Lower leg skin (tissue), 3 donors: Measurements from ENCODE around the gene RNU7-1.

ENCODE experiments used
- POLR2A ChIP-seq, 2 donors: fragments of 450-650 bp; IDR thresholded peaks; one replicate each; pipeline ENCODE4 v1.6.1; 2016 to 2017; ENCODE audit warnings: antibody characterized with exemption in 2 of 2, mild to moderate bottlenecking in 1 of 2, moderate library complexity in 1 of 2
- TF ChIP-seq, protein P1 (sequence below), 3 donors: fragments of 450-650 bp; IDR thresholded peaks; one replicate each; pipeline ENCODE4 v1.5.1; 2016; ENCODE audit warnings: antibody characterized with exemption in 3 of 3, mild to moderate bottlenecking in 3 of 3, moderate library complexity in 2 of 3

DNA sequence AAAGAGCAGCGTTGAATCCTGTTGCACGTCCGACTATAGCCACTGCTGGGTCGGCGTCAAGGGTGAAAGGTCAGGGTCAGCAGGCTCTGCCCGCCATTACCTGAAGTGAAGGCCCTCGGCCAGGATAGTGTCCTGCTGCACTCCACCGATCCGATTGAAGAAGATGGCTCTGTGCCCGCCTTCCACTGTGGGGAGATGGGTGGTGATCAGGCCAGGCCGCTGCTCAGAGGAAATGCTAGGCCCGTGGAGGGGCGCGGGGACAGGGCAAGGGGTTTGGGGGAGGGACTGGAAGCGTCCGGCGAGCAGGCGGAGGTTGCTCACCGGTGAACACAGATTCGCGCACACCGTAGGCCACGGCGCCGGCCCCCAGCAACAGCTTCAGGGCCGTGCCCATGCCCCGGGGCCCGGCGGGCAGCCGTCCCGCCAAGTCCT lies 26.5 kb downstream of the RNU7-1 start:
- TF ChIP-seq, protein P1, sequence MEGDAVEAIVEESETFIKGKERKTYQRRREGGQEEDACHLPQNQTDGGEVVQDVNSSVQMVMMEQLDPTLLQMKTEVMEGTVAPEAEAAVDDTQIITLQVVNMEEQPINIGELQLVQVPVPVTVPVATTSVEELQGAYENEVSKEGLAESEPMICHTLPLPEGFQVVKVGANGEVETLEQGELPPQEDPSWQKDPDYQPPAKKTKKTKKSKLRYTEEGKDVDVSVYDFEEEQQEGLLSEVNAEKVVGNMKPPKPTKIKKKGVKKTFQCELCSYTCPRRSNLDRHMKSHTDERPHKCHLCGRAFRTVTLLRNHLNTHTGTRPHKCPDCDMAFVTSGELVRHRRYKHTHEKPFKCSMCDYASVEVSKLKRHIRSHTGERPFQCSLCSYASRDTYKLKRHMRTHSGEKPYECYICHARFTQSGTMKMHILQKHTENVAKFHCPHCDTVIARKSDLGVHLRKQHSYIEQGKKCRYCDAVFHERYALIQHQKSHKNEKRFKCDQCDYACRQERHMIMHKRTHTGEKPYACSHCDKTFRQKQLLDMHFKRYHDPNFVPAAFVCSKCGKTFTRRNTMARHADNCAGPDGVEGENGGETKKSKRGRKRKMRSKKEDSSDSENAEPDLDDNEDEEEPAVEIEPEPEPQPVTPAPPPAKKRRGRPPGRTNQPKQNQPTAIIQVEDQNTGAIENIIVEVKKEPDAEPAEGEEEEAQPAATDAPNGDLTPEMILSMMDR (IDR thresholded peaks at IDR 0.05) = no peak
- TF ChIP-seq POLR2A (IDR thresholded peaks at IDR 0.05) = no peak
